VCaP (cell line): Measurements from ENCODE around the gene VIM.

ENCODE experiments used
- H3K27ac ChIP-seq: fragments of 450-650 bp; 2 replicates; pipeline ENCODE4 v1.5.1; 2017
- CTCF ChIP-seq: fragments of 450-650 bp; conservative IDR thresholded peaks from 2 replicates; pipeline ENCODE4 v1.5.1; 2017; ENCODE audit warnings: mild to moderate bottlenecking, moderate library complexity

Gene VIM

GRCh38 chr10:17190602-17191001 lies 37.4 kb upstream of the VIM start:
- no peak overlapping the region for H3K27ac ChIP-seq
- TF ChIP-seq CTCF: no peak

- H3K27ac ChIP-seq: no peak overlapping the region
- no peak for TF ChIP-seq CTCF
These were observed 33.0 kb upstream of the VIM start for GRCh38 chr10:17195083-17195482.

GRCh38 chr10:17196045-17196444 lies 32.0 kb upstream of the VIM start:
- no peak overlapping the region for H3K27ac ChIP-seq
- TF ChIP-seq CTCF: no peak

GRCh38 chr10:17196573-17196972 lies 31.5 kb upstream of the VIM start:
- TF ChIP-seq CTCF: no peak
- no peak overlapping the region for H3K27ac ChIP-seq

- TF ChIP-seq CTCF: no peak
- peak overlapping the region; percentile 92 for H3K27ac ChIP-seq
These were observed 28.7 kb upstream of the VIM start for GRCh38 chr10:17199351-17199804.

- peak overlapping the region; percentile 92 for H3K27ac ChIP-seq
- no peak for TF ChIP-seq CTCF
These were observed 27.8 kb upstream of the VIM start for GRCh38 chr10:17200001-17200911.

GRCh38 chr10:17200912-17201793 lies 26.9 kb upstream of the VIM start, which contains the start of gene TRDMT1:
TSS of gene TRDMT1 (minus strand) at chr10:17201672. CDS start at chr10:17201634, 38 bp downstream.
- no peak for TF ChIP-seq CTCF
- H3K27ac ChIP-seq: peak within 1 kb of the TSS; percentile 92
